D721Med (cell line): ENCODE data around the gene POLE.
"Not testable (repeated sequence)": the region's sequence is repeated elsewhere in the genome, so short reads cannot be mapped to it uniquely, and the experiment has no call there.

Source experiments
- DNase-seq: peaks from one replicate; pipeline ENCODE4 v3.0.0; 2011; ENCODE audit warnings: low spot score; ENCODE audit not compliant: insufficient read length
- FAIRE-seq: peaks from 2 replicates; lab custom pipeline; 2011; peaks lifted over from hg19 to GRCh38; lab: Jason Lieb, UNC
- TF ChIP-seq, protein P1 (sequence below): IDR thresholded peaks from 2 replicates; pipeline ENCODE4 v1.5.1; 2012; ENCODE audit warnings: mild to moderate bottlenecking, control low read depth; ENCODE audit not compliant: insufficient read depth; ENCODE audit errors: missing control alignments

The POLE gene

DNA sequence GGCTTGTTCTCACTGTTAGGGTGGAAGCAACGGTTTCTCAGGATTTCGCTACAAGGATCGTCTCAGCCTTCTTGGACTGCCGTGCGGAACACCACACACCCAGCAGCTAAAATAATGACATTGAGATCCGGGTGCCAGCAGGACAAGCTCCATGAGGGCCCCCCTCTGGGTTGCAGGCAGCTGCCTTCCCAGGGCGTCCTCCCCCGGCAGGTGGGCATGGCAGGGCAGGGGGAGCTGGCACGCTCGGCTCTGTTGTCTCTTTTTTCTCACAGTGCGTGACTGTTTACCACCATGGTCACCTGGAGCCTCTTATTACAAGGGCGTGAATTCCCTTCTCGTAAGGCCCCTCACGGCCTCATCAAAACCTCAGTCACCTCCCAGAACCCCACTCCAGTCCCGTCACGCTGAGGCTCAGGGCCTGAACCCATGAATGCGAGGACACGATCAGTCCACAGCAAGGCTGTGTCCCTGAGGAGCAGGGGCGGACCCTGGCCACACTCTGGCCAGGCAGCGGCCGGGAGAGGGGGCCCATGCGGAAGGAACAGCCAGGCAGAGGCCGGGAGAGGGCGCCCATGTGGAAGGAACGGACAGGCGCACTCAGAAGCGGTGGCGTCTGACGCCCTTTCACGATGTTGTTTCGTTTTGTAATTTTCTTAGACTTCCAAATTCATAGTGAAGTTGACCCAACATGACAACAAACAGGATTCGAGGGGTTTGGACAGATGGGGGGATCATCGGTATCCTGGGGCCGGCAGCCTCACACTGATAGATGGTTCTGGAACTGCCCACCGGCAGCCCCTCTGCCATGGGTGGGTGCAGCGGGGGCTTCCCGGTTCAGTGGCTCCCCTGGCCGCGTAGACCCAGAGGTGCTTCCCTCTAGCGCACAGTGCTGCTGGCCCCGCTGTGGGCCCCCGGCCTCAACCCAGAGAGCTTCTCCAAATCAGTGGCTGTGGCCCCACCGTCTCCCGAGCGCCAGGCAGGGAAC lies 86.8 kb downstream of the POLE start:
- FAIRE-seq (no peak), DNase-seq (no peak)
- TF ChIP-seq, protein P1, sequence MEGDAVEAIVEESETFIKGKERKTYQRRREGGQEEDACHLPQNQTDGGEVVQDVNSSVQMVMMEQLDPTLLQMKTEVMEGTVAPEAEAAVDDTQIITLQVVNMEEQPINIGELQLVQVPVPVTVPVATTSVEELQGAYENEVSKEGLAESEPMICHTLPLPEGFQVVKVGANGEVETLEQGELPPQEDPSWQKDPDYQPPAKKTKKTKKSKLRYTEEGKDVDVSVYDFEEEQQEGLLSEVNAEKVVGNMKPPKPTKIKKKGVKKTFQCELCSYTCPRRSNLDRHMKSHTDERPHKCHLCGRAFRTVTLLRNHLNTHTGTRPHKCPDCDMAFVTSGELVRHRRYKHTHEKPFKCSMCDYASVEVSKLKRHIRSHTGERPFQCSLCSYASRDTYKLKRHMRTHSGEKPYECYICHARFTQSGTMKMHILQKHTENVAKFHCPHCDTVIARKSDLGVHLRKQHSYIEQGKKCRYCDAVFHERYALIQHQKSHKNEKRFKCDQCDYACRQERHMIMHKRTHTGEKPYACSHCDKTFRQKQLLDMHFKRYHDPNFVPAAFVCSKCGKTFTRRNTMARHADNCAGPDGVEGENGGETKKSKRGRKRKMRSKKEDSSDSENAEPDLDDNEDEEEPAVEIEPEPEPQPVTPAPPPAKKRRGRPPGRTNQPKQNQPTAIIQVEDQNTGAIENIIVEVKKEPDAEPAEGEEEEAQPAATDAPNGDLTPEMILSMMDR = peak; percentile 54

- FAIRE-seq = not testable (repeated sequence)
These were observed 87.6 kb downstream of the POLE start for GRCh38 chr12:132599502-132599901.

DNA sequence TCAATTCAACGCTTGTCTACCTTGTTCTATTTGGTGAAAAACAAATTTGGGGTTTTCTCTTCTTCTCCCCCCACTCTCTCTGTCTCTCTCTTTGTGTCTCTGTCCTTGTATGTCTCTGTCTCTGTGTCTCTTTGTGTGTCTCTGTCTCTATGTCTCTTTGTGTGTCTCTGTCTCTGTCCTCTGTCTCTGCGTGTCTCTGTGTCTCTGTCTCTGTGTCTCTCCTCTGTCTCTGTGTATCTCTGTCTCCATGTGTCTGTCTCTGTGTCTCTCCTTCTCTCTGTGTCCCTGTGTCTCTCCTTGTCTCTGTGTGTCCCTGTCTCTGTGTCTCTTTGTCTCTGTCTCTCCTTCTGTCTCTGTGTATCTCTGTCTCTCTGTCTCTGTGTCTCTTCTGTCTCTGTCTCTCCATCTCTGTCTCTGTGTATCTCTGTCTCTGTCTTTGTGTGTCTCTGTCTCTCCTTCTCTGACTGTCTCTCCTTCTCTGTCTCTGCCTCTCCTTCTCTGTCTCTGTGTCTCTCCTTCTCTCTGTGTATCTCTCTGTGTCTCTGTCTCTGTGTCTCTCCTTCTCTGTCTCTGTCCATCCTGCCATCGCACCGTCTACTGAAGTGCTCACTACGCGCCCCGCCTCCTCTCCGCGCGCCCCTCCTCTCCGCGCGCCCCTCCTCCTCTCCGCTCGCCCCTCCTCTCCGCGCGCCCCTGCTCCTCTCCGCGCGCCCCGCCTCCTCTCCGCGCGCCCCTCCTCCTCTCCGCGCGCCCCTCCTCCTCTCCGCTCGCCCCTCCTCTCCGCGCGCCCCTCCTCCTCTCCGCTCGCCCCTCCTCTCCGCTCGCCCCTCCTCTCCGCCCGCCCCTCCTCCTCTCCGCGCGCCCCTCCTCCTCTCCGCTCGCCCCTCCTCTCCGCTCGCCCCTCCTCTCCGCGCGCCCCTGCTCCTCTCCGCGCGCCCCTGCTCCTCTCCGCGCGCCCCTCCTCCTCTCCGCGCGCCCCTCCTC lies 89.5 kb downstream of the POLE start:
- TF ChIP-seq, protein P1 = no peak
- no peak for FAIRE-seq
- no peak for DNase-seq

More at GRCh38 chr12:132599502-132599901, 87.6 kb downstream of the POLE start:
- not testable (repeated sequence) for DNase-seq

DNA sequence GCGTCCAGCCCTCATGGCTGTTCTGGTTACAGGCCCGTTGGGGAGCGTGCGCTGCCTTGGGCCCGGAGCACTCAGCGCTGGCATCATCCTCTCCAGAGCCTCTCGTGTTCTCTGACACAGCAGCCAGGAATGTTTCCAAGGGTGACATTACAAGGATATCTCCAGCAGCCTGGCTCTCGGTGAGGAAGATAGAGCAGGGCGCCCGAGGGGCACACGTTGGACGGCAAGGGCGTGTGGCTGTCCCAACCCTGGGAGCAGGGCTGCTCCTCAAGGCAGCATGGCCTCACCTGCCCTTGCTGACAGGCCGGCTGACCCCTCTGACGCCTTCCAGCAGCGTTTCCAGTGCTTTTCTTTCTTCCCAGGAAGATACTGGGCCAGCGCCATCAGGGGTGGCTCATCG lies 91.1 kb downstream of the POLE start:
- DNase-seq (no peak), FAIRE-seq (no peak)
- TF ChIP-seq, protein P1 = no peak

GRCh38 chr12:132595183-132595582 lies 92.0 kb downstream of the POLE start:
- FAIRE-seq (no peak), DNase-seq (no peak)
- TF ChIP-seq, protein P1 = no peak

DNA sequence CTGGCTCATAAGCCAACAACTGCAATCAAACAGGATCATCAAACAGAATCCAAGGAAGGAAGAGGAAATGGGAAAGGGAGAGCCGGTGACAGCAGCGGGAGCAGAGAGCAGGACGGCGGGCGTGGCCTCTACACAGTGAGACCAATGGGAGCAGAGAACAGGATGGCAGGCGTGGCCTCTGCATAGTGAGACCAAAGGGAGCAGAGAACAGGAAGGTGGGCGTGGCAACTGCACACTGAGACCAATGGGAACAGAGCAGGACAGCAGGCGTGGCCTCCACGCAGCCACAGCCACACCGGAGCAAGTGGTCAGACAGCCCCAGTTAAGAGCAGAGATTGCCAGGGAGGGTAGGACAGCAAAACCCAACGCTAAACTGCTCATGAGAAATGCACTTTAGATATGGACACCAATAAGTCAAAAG lies 93.2 kb downstream of the POLE start:
- peak; percentile 95 for FAIRE-seq
- DNase-seq = peak; percentile 89
- TF ChIP-seq, protein P1 = no peak

- FAIRE-seq (no peak), DNase-seq (no peak)
- TF ChIP-seq, protein P1 = no peak
These were observed 93.6 kb downstream of the POLE start for GRCh38 chr12:132593521-132593920.
